Measurements from ENCODE around the gene TOR4A. TPM values are rescaled to one million over a fixed set of nuclear protein-coding genes. Genes with fewer than 3 reads are reported as not detected.

The TOR4A gene
- total and polyA plus RNA-seq, 2 experiments from 2014 or later = 2.0 to 19.0 TPM

DNA sequence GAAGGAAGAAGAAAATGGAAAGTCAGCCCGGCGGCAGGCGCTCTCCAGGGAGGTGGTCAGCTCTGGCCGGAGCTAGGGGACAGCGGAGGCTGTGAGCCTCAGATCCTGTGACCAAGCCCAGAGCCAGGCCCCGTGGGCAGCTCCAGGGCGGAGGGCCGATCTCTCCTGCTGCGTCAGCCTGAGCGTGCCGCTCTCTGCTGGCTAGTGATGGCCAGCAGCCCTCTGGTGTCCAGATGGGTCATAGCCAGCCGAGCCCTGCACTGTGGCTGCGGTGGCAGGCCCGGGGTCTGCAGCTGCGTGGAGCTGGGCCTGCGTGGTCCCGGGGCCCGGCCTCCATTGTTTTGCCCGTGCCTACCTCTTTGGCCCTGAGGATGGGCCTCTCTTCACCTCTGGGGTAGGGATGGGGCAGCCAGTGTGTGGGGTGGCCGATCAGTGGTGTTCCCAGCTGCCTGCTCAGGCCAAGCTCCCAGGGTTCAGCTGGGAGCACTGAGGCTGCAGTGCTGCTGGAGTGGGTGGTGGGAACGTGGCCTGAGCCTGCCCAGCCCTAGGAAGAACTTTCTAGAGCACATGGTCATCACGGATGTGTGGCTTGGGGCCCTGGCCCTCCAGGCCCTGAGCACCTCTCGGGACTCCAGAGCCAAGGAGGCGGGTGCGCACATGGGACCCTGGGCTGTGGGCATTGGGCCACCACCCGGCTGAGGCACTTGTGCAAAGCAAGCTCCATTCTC lies 41.6 kb downstream of the TOR4A start:
- Mint-ChIP-seq H3K27me3 (ENCODE audit: insufficient read depth, low read depth, poor library complexity) (peaks cover 5% of the 10 kb centered on the region), H3K27ac (no peak overlapping the region), H3K9me3 (peaks cover 3% of the 10 kb centered on the region; the same call in 1 of the 3 replicates), H3K4me3 (no peak overlapping the region), H3K36me3 (ENCODE audit: low read depth) (no peaks in the 10 kb centered on the region), H3K4me1 (no peaks in the 10 kb centered on the region; the same call in 2 of the 3 replicates)
- no peaks in the 10 kb centered on the region for H3K36me3 ChIP-seq (ENCODE audit: insufficient read depth)
- H4K20me1 ChIP-seq (replicated peaks; ENCODE audit: insufficient read depth) = no peaks in the 10 kb centered on the region
- H3F3A ChIP-seq (replicated peaks; ENCODE audit: low read depth) = no peaks in the 10 kb centered on the region
- no peak overlapping the region for H2AFZ ChIP-seq
- no peak overlapping the region for H3K4me2 ChIP-seq
- no peaks in the 10 kb centered on the region for H3K9me2 ChIP-seq (ENCODE audit: insufficient read depth)
- ATAC-seq (peak; percentile 15), DNase-seq (ENCODE audit: low spot score) (peak; percentile 62)
- H3K27me3 ChIP-seq (ENCODE audit: insufficient read depth) = no peaks in the 10 kb centered on the region
- TF ChIP-seq, protein P1, sequence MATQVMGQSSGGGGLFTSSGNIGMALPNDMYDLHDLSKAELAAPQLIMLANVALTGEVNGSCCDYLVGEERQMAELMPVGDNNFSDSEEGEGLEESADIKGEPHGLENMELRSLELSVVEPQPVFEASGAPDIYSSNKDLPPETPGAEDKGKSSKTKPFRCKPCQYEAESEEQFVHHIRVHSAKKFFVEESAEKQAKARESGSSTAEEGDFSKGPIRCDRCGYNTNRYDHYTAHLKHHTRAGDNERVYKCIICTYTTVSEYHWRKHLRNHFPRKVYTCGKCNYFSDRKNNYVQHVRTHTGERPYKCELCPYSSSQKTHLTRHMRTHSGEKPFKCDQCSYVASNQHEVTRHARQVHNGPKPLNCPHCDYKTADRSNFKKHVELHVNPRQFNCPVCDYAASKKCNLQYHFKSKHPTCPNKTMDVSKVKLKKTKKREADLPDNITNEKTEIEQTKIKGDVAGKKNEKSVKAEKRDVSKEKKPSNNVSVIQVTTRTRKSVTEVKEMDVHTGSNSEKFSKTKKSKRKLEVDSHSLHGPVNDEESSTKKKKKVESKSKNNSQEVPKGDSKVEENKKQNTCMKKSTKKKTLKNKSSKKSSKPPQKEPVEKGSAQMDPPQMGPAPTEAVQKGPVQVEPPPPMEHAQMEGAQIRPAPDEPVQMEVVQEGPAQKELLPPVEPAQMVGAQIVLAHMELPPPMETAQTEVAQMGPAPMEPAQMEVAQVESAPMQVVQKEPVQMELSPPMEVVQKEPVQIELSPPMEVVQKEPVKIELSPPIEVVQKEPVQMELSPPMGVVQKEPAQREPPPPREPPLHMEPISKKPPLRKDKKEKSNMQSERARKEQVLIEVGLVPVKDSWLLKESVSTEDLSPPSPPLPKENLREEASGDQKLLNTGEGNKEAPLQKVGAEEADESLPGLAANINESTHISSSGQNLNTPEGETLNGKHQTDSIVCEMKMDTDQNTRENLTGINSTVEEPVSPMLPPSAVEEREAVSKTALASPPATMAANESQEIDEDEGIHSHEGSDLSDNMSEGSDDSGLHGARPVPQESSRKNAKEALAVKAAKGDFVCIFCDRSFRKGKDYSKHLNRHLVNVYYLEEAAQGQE (IDR thresholded peaks at IDR 0.05; ENCODE audit: unreplicated experiment) = no peak
- TF ChIP-seq, protein P2, sequence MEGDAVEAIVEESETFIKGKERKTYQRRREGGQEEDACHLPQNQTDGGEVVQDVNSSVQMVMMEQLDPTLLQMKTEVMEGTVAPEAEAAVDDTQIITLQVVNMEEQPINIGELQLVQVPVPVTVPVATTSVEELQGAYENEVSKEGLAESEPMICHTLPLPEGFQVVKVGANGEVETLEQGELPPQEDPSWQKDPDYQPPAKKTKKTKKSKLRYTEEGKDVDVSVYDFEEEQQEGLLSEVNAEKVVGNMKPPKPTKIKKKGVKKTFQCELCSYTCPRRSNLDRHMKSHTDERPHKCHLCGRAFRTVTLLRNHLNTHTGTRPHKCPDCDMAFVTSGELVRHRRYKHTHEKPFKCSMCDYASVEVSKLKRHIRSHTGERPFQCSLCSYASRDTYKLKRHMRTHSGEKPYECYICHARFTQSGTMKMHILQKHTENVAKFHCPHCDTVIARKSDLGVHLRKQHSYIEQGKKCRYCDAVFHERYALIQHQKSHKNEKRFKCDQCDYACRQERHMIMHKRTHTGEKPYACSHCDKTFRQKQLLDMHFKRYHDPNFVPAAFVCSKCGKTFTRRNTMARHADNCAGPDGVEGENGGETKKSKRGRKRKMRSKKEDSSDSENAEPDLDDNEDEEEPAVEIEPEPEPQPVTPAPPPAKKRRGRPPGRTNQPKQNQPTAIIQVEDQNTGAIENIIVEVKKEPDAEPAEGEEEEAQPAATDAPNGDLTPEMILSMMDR (conservative IDR thresholded peaks at IDR 0.05; ENCODE audit: low read depth in 2 of 2) = peak; percentile 21 to 68; a peak in 2 of 4 replicates
- TF ChIP-seq EZH2phosphoT487 (IDR thresholded peaks at IDR 0.05; ENCODE audit: unreplicated experiment) (no peak), CREB1 (CRISPR knock-in tag; IDR thresholded peaks at IDR 0.05; ENCODE audit: low read depth) (no peak), STAT1 (IDR thresholded peaks at IDR 0.05; ENCODE audit: unreplicated experiment) (no peak)
- H3K4me1 ChIP-seq (ENCODE audit: insufficient read depth) = peaks cover 20% of the 10 kb centered on the region; the same call in 1 of the 2 replicates
- H3K27ac ChIP-seq (ENCODE audit: low read depth) = no peak overlapping the region
- H3K79me2 ChIP-seq (replicated peaks; ENCODE audit: insufficient read depth) = no peaks in the 10 kb centered on the region
- no peak overlapping the region for H3K4me3 ChIP-seq

DNA sequence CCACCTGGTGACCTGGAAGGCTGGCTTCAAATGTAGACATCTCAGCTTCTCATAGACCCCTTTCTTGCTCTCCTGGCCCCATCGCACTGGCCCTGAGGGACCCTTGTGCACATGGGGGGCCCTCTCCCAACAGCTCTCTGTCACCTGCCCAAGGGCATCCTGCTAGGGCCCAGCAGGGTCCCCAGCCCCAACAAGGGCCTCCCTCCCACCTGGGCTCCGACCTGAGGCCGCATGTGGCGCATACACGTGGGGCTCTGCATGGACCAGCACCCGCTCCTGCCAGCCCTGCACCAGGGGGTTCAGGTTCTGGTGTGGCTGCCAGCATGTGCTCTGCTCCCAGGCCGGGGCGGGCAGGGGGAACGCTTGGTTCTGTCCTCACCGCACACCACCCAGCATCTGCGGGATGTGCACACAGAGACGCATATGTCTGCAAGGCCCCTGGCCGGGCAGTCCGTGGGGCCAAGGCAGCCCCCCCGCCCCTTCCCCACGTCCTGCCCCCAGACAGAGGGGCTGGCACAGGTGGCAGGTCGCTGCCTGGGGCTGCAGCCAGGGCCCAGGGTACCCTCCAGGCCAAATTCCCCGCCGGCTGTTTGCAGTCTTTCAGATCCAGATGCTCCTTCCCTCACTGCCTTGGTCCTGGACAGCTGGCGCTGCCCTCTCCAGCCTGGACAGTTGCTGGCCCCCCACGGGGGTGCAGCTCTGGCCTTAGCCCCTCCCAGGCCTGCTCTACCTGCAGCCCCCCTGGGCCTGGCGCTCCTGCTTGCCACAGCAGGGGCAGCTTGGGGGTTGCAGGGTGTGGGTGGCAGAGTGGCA lies 42.4 kb downstream of the TOR4A start:
- Histone ChIP-seq H3K79me2 (replicated peaks; ENCODE audit: insufficient read depth) (no peaks in the 10 kb centered on the region), H2AFZ (no peak overlapping the region), H3K27ac (ENCODE audit: low read depth) (no peak overlapping the region), H3K4me1 (ENCODE audit: insufficient read depth) (peaks cover 19% of the 10 kb centered on the region; the same call in 1 of the 2 replicates), H3K4me3 (no peak overlapping the region), H3K9me2 (ENCODE audit: insufficient read depth) (no peaks in the 10 kb centered on the region), H3K36me3 (ENCODE audit: insufficient read depth) (no peaks in the 10 kb centered on the region), H3K4me2 (no peak overlapping the region), H3K27me3 (ENCODE audit: insufficient read depth) (no peaks in the 10 kb centered on the region), H3F3A (replicated peaks; ENCODE audit: low read depth) (no peaks in the 10 kb centered on the region), H4K20me1 (replicated peaks; ENCODE audit: insufficient read depth) (no peaks in the 10 kb centered on the region)
- H3K36me3 Mint-ChIP-seq (ENCODE audit: low read depth) = no peaks in the 10 kb centered on the region
- ATAC-seq (no peak), DNase-seq (ENCODE audit: low spot score) (no peak)
- H3K9me3 Mint-ChIP-seq = peaks cover 3% of the 10 kb centered on the region; the same call in 1 of the 3 replicates
- peaks cover 5% of the 10 kb centered on the region for H3K27me3 Mint-ChIP-seq (ENCODE audit: insufficient read depth, low read depth, poor library complexity)
- no peak overlapping the region for H3K27ac Mint-ChIP-seq
- H3K4me3 Mint-ChIP-seq = no peak overlapping the region
- no peaks in the 10 kb centered on the region; the same call in 2 of the 3 replicates for H3K4me1 Mint-ChIP-seq
- TF ChIP-seq, protein P2 (conservative IDR thresholded peaks at IDR 0.05; ENCODE audit: low read depth in 2 of 2) = no peak
- no peak for TF ChIP-seq POLR2AphosphoS5 (IDR thresholded peaks at IDR 0.05; ENCODE audit: low read depth)
- TF ChIP-seq ZNF114 (CRISPR knock-in tag; IDR thresholded peaks at IDR 0.05) = no peak
- no peak for TF ChIP-seq STAT1 (IDR thresholded peaks at IDR 0.05; ENCODE audit: unreplicated experiment)
- TF ChIP-seq NANOG (IDR thresholded peaks at IDR 0.05; ENCODE audit: borderline replicate concordance) = no peak

All from GM23338 (cell line).